ENCODE measurements around the gene TNFRSF11A. TPM values are rescaled to one million over a fixed set of nuclear protein-coding genes. Genes with fewer than 3 reads are reported as not detected.

The TNFRSF11A gene
- total RNA-seq, 1 donor from 2014 or later: 0.19 TPM

DNA sequence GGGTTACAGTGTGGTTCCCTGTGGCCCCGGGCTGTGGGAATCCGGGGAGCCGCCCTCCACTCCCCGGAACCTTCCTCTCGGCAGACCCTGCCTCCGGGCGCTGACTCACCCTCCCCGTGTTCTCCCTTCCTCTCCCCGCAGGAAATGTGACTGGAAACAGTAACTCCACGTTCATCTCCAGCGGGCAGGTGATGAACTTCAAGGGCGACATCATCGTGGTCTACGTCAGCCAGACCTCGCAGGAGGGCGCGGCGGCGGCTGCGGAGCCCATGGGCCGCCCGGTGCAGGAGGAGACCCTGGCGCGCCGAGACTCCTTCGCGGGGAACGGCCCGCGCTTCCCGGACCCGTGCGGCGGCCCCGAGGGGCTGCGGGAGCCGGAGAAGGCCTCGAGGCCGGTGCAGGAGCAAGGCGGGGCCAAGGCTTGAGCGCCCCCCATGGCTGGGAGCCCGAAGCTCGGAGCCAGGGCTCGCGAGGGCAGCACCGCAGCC, 59.5 kb downstream of the TNFRSF11A start:
- Mint-ChIP-seq H3K4me1 (ENCODE audit: unreplicated experiment) (peaks cover 1% of the 10 kb centered on the region), H3K27ac (ENCODE audit: unreplicated experiment) (no peak overlapping the region), H3K27me3 (ENCODE audit: unreplicated experiment) (peaks cover 14% of the 10 kb centered on the region), H3K9me3 (ENCODE audit: unreplicated experiment) (no peaks in the 10 kb centered on the region), H3K36me3 (ENCODE audit: unreplicated experiment) (no peaks in the 10 kb centered on the region), H3K4me3 (ENCODE audit: unreplicated experiment) (peak overlapping the region; percentile 65)
- TF ChIP-seq, protein P1, sequence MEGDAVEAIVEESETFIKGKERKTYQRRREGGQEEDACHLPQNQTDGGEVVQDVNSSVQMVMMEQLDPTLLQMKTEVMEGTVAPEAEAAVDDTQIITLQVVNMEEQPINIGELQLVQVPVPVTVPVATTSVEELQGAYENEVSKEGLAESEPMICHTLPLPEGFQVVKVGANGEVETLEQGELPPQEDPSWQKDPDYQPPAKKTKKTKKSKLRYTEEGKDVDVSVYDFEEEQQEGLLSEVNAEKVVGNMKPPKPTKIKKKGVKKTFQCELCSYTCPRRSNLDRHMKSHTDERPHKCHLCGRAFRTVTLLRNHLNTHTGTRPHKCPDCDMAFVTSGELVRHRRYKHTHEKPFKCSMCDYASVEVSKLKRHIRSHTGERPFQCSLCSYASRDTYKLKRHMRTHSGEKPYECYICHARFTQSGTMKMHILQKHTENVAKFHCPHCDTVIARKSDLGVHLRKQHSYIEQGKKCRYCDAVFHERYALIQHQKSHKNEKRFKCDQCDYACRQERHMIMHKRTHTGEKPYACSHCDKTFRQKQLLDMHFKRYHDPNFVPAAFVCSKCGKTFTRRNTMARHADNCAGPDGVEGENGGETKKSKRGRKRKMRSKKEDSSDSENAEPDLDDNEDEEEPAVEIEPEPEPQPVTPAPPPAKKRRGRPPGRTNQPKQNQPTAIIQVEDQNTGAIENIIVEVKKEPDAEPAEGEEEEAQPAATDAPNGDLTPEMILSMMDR (IDR thresholded peaks at IDR 0.05): peak; percentile 8
- DNase-seq (ENCODE audit: extremely low spot score, unreplicated experiment): no peak

DNA sequence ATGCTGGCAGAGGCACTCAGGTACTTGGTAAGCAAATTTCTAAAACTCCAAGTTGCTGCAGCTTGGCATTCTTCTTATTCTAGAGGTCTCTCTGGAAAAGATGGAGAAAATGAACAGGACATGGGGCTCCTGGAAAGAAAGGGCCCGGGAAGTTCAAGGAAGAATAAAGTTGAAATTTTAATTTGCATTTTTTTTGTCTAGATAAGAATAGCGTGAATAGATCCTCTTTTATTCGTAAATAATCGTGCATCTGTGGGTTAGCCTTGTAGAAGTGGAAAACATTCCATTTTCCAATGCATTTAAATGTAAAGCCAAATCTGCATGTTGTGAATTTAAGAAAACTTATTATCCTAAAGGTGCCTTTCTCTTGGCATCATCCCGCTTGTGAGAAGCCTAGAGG, 61.0 kb downstream of the TNFRSF11A start:
- H3K4me1 Mint-ChIP-seq (ENCODE audit: unreplicated experiment): peaks cover 1% of the 10 kb centered on the region
- no peak overlapping the region for H3K4me3 Mint-ChIP-seq (ENCODE audit: unreplicated experiment)
- TF ChIP-seq, protein P1 (IDR thresholded peaks at IDR 0.05): no peak
- no peaks in the 10 kb centered on the region for H3K9me3 Mint-ChIP-seq (ENCODE audit: unreplicated experiment)
- H3K27ac Mint-ChIP-seq (ENCODE audit: unreplicated experiment): no peak overlapping the region
- no peaks in the 10 kb centered on the region for H3K36me3 Mint-ChIP-seq (ENCODE audit: unreplicated experiment)
- H3K27me3 Mint-ChIP-seq (ENCODE audit: unreplicated experiment): peaks cover 20% of the 10 kb centered on the region
- DNase-seq (ENCODE audit: extremely low spot score, unreplicated experiment): no peak

DNA sequence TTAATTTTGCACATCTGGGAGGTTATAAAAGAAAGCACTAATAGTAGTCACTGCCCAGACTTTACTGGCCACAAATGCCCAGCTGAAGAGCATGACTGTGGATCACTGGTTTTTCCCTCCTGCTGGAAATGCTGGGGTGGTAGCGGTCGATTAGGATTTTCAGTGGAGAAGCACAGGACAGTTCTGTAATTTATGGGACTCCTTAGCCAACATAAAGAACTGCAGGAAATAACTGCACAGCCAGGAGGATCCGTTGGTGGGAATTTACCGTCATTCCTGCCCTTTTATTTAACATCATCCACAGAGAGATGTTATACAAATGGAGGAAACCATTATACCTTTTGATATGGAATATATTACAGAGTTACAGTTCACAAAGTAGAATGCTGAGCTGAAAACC, 61.5 kb downstream of the TNFRSF11A start:
- DNase-seq (ENCODE audit: extremely low spot score, unreplicated experiment): no peak
- TF ChIP-seq, protein P1 (IDR thresholded peaks at IDR 0.05): no peak
- peaks cover 1% of the 10 kb centered on the region for H3K4me1 Mint-ChIP-seq (ENCODE audit: unreplicated experiment)
- no peak overlapping the region for H3K27ac Mint-ChIP-seq (ENCODE audit: unreplicated experiment)
- peaks cover 21% of the 10 kb centered on the region for H3K27me3 Mint-ChIP-seq (ENCODE audit: unreplicated experiment)
- no peaks in the 10 kb centered on the region for H3K36me3 Mint-ChIP-seq (ENCODE audit: unreplicated experiment)
- no peaks in the 10 kb centered on the region for H3K9me3 Mint-ChIP-seq (ENCODE audit: unreplicated experiment)
- H3K4me3 Mint-ChIP-seq (ENCODE audit: unreplicated experiment): no peak overlapping the region

DNA sequence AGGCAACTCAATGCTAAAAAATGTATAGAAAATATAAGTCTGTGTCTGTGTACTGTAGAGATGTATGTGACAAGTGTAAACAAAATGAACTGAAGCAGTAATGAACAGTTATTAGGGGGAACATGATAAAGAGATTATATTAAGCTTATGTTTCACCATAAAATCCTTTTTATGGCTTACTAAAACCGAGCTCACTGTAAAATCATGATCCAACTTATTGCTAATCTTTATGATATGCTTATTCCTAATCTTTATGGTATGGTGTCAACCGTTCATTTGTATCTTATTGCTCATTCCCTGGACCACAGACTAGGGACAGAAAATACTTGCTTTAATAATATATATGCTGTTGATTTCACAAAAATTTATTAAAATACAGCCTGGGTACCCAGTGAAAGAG, 62.1 kb downstream of the TNFRSF11A start:
- Mint-ChIP-seq H3K4me1 (ENCODE audit: unreplicated experiment) (peaks cover 1% of the 10 kb centered on the region), H3K27ac (ENCODE audit: unreplicated experiment) (no peak overlapping the region), H3K27me3 (ENCODE audit: unreplicated experiment) (peaks cover 21% of the 10 kb centered on the region)

DNA sequence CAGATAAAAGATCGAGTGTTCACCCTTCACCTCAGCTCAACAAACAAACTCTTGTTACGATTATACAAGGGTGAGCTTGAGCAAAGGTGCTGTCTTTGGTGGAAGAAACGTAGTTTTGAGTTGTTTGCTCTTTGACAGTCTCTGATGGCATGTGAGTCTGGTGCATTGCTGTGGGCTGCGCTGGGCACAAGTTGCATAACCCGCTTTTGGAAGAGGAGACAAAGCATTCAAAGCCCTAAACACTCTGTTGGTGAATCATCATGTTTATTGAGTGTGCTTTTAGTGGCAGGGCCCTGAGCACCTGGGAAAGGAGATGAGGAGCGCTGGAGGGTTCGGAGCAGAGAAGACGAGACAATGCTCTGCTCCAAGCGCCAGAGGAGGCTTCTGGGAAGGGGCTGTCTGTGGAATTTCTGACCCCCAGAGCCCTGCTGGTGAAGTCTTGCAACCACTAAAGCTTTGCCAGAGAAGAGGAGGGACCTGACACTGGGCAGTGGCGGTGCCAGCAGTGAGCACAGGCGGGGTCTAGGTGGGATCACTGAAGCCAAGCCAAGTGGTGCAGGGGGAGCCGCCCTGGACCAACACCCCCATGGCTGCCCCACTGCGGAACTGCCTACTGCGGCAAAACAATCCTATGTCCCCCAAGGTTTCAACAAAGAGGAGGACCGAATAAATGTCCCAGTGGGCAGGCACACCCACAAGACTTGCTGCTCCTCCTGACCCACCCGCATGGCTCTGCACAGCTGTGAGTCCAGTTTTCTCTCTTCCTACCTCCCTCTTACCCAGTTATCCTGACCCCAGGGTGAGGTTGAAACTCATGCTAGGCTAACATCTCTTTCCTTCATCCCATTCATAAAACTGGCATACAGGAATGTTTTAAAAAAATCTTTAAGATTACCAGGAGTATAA, 64.0 kb downstream of the TNFRSF11A start:
- Mint-ChIP-seq H3K27ac (ENCODE audit: unreplicated experiment) (no peak overlapping the region), H3K4me1 (ENCODE audit: unreplicated experiment) (peaks cover 1% of the 10 kb centered on the region), H3K4me3 (ENCODE audit: unreplicated experiment) (no peak overlapping the region), H3K27me3 (ENCODE audit: unreplicated experiment) (peaks cover 21% of the 10 kb centered on the region), H3K36me3 (ENCODE audit: unreplicated experiment) (no peaks in the 10 kb centered on the region), H3K9me3 (ENCODE audit: unreplicated experiment) (no peaks in the 10 kb centered on the region)
- no peak for DNase-seq (ENCODE audit: extremely low spot score, unreplicated experiment)
- TF ChIP-seq, protein P1 (IDR thresholded peaks at IDR 0.05): no peak

More for the DNA sequence above, 62.1 kb downstream of the TNFRSF11A start:
- TF ChIP-seq, protein P1 (IDR thresholded peaks at IDR 0.05): no peak
- no peak for DNase-seq (ENCODE audit: extremely low spot score, unreplicated experiment)
- Mint-ChIP-seq H3K36me3 (ENCODE audit: unreplicated experiment) (no peaks in the 10 kb centered on the region), H3K9me3 (ENCODE audit: unreplicated experiment) (no peaks in the 10 kb centered on the region), H3K4me3 (ENCODE audit: unreplicated experiment) (no peak overlapping the region)

Measured in osteocyte (in vitro differentiated cells).